ENCODE data around the gene NUP88.
"Not testable (repeated sequence)": the region's sequence is repeated elsewhere in the genome, so short reads cannot be mapped to it uniquely, and the experiment has no call there.

The NUP88 gene

GRCh38 chr17:5419356-5419958, at the start of gene NUP88:
TSS of gene NUP88 (minus strand) at chr17:5419662. CDS start at chr17:5419650, 12 bp downstream.
- peak; percentile 84 for DNase-seq

GRCh38 chr17:5468075-5468473, 48.6 kb upstream of the NUP88 start:
- no peak for DNase-seq

- no peak for DNase-seq
Measured at GRCh38 chr17:5467416-5467815, 48.0 kb upstream of the NUP88 start.

- no peak for DNase-seq
Measured at GRCh38 chr17:5466295-5466694, 46.8 kb upstream of the NUP88 start.

GRCh38 chr17:5464717-5465507, 45.5 kb upstream of the NUP88 start:
- no peak for DNase-seq

GRCh38 chr17:5446786-5447185, 27.3 kb upstream of the NUP88 start:
- DNase-seq = no peak

GRCh38 chr17:5444209-5444608, 24.7 kb upstream of the NUP88 start:
- no peak for DNase-seq

GRCh38 chr17:5443728-5444127, 24.3 kb upstream of the NUP88 start:
- DNase-seq = no peak

- DNase-seq = no peak
Measured at GRCh38 chr17:5439446-5439764, 19.9 kb upstream of the NUP88 start.

GRCh38 chr17:5438716-5439445, 19.4 kb upstream of the NUP88 start, which contains the start of gene C1QBP:
TSS of gene C1QBP (minus strand) at chr17:5439155. CDS start at chr17:5439073, 82 bp downstream.
- DNase-seq = peak; percentile 51

- DNase-seq = no peak
Measured at GRCh38 chr17:5437721-5438317, 18.4 kb upstream of the NUP88 start.

- DNase-seq = not testable (repeated sequence)
Measured at GRCh38 chr17:5435781-5436315, 16.4 kb upstream of the NUP88 start.

GRCh38 chr17:5434984-5435383, 15.5 kb upstream of the NUP88 start:
- no peak for DNase-seq

- DNase-seq = no peak
Measured at GRCh38 chr17:5431949-5432556, 12.6 kb upstream of the NUP88 start.

- not testable (repeated sequence) for DNase-seq
Measured at GRCh38 chr17:5431234-5431633, 11.8 kb upstream of the NUP88 start.

GRCh38 chr17:5430413-5430999, 11.0 kb upstream of the NUP88 start:
- no peak for DNase-seq

GRCh38 chr17:5429191-5429887, 9.9 kb upstream of the NUP88 start:
- DNase-seq = peak; percentile 81

- no peak for DNase-seq
Measured at GRCh38 chr17:5425826-5426225, 6.4 kb upstream of the NUP88 start.

- DNase-seq = no peak
Measured at GRCh38 chr17:5424909-5425308, 5.4 kb upstream of the NUP88 start.

GRCh38 chr17:5422505-5422904, 3.0 kb upstream of the NUP88 start:
- DNase-seq = no peak

- DNase-seq = peak; percentile 84
Measured at GRCh38 chr17:5419959-5420653, 644 bp upstream of the NUP88 start, which contains the start of gene RPAIN. TSS of gene RPAIN (plus strand) at chr17:5420182. CDS start at chr17:5420211, 29 bp downstream.
